Amniotic stem cell (primary cell): ENCODE results near the gene STAG1.
A peak's percentile ranks its signal among the peaks of the same experiment; 100 is the strongest.
"Not testable (repeated sequence)": the region's sequence is repeated elsewhere in the genome, so short reads cannot be mapped to it uniquely, and the experiment has no call there.

Source experiments
- DNase-seq: peaks from one replicate; lab custom pipeline; 2025; lab: John Stamatoyannopoulos, UW

STAG1 gene

DNA sequence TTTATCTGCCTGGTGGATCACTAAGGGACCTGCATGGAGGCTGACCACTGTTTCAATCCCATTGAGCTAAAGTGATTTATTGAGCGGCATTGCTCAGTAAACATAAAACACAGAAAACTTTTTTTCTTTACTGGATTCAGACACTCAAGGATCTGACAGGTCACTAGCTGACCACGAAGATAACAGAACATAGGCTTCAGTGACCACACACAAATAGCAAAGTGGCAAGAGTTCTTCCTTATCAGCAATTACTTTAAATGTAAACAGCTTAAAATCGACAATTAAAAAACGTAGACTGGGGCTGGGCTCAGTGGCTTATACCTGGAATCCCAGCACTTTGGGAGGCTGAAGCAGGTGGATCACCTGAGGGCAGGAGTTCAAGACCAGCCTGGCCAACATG lies 48.7 kb downstream of the STAG1 start:
- DNase-seq: no peak

GRCh38 chr3:136699271-136699828 lies 52.8 kb downstream of the STAG1 start:
- DNase-seq: no peak

GRCh38 chr3:136698361-136698760 lies 53.8 kb downstream of the STAG1 start:
- DNase-seq: no peak

DNA sequence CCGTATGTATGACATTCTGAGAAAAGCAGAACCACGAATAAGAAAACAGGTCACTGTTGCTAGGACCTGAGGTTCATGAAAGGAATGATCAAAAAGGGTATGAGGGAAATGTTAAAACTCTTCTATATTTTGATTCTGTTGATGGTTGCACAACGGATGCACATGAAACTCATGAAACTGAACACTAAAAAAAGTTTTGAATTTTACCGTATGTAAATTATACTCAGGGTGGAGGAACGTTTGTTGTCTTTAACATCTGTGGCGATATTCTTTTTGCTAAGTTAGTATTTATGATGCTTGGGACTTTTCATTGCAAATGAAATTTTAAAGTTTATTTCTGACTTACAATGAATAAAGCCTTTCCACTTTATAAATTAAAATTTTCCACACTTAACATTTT lies 55.4 kb downstream of the STAG1 start:
- DNase-seq: no peak

DNA sequence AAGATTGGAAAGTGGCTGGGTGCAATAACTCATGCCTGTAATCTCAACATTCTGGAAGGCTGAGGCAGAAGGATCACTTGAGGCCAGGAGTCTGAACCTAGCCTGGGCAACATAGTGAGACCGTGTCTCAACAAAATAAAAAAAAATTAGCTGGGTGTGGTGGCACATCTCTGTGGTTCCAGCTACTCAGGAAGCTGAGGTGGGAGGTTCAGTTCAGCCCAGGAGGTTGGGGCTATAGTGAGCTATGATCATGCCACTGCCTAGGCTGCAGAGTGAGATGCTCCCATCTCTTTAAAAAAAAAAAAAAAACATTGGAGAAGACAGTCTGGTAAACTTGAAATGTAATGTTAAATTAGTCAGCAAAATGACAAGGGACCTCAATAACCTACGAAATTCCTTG lies 57.9 kb downstream of the STAG1 start:
- no peak for DNase-seq

- DNase-seq: no peak
Observed at GRCh38 chr3:136690599-136690998, 61.6 kb downstream of the STAG1 start.

DNA sequence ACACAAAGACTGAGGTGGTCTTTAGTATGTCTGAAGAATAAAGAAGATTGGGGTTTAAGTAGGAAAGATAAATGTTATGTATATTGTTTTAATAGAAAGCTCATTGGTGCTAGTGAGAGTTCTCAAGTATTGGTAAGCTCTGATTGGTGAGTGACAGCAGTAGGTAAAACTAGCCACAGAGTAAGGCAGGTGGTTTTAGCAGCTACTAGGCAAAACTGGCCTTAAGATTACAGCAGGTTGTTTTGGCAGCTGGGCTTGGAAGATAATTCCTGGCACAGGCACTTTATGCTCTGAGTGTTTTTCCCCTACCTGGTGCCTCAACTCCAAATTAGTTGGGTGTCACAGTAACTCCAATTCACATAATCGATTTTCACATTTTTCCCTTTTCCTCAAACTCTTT lies 66.3 kb downstream of the STAG1 start:
- DNase-seq: no peak

GRCh38 chr3:136682740-136683312 lies 69.4 kb downstream of the STAG1 start:
- DNase-seq: no peak

GRCh38 chr3:136678981-136679380 lies 73.2 kb downstream of the STAG1 start:
- DNase-seq: no peak

- no peak for DNase-seq
Observed at GRCh38 chr3:136676009-136676408, 76.2 kb downstream of the STAG1 start.

DNA sequence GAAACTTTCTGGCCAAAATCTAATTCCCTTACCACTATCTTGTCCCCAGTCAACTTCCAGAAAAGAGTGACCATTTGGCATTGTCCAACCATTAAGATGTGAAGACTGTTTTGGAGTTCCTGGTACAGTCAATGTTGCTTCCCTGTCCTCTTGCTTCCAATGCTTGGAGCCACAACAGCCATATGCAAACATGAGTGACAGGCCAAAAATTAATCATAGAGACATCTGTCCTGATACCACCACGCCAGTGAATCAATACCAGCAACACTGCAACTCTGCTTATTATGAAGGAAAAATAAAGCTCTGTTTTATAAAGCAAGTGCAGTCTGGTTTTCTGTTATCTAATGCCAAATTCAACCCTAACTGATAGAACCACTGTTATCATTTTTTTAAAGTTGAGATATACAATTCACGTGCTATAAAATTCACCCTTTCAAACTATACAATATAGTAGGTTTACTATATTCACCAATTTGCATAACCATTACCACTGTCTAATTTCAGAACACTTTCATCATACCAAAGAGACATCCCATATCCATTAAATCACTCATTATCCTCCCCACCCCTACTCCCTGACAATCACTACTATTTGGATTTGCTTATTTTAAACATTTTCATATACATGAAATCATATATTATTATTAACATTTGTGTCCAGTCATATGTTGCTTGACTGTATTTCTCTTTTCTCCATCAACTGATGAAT lies 76.9 kb downstream of the STAG1 start:
- DNase-seq: no peak

DNA sequence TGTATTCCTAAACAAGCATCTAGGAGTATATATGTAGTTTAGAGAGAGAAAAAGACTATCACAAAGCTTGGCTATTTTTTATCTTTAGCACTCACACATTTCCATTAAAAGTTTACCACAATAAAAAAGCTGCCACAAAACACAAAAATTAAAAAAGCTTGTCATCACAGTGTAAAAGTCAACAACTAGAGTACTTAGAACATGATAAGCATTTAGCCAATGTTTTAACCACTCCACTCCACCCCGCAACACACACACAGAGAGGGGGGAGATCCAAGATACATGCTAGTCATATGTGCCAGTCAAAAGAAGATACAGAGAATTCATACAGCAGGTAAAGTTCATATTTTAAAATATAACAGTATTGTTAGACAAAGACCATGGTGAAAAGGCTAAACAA lies 79.7 kb downstream of the STAG1 start:
- no peak for DNase-seq

DNA sequence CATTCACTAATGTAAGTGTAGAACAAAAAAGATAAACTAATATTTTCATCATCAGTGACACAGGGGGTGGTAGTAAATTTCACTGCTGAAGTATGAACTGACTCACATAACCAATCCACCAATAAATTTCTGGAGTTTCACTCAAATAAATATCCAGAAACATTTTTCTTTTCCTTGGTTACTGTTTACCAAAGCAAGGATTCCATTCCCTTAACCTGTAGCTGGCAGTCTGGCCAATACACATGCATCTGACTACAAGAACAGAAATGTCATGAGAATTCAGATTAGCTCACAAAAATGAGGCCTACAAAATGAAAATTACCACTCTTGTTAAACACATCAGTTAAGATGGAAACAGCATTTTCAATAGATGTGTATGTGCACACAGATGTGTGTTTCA lies 80.3 kb downstream of the STAG1 start:
- no peak for DNase-seq

DNA sequence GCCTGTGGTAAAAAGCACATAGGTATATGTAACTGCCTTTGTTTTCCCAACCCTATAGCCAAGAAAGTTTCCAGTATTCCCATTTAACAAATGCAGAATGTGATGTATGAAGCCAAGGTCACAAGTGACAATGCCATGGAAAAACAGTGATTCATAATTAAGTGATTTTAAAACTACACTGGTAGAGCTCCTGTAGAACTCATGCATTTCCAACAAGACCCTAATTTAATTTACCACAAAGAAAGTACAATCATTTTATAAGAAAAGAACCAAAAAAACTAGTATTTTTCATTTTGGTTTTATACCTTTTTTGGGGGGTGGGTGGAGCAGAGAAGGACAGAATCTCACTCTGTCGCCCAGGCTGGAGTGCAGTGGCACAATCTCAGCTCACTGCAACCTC lies 82.0 kb downstream of the STAG1 start:
- no peak for DNase-seq

GRCh38 chr3:136667081-136667480 lies 85.1 kb downstream of the STAG1 start:
- no peak for DNase-seq

GRCh38 chr3:136666301-136666700 lies 85.9 kb downstream of the STAG1 start:
- not testable (repeated sequence) for DNase-seq

- no peak for DNase-seq
Observed at GRCh38 chr3:136664771-136665170, 87.4 kb downstream of the STAG1 start.

- no peak for DNase-seq
Observed at GRCh38 chr3:136661282-136661681, 90.9 kb downstream of the STAG1 start.

DNA sequence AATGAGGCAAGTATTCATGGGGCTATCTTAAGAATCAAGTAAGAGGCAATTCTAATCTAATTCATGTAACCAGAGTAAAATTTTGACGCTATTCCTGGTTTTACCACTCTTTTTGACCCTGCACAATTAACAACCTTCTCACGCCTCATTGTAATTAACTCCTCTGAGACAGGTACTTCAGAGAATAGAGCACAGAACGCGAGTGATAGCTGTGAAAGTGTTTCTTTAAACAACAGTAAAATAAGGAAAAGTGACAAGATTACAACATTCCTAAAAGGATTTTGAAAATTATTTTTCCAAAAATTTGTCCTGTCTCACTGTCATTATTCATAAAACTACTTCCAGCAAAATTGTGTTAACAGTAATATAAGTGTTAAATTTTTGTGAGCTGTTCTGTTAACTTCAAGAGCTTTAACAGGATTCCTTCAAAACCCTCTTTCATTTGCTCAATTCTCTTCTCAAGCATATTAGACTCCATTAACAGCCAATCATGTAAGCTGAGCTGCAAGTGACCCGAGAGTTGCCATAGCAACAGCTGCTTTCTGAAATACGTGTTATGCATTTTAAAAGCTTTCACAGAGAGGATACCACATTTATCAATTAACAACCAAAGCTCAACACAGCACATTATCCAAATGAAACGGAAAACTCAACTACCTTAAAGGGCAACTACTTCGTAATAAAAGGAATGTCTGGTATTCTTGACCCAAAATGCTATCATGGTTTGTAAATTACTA lies 93.1 kb downstream of the STAG1 start:
- peak; percentile 25 for DNase-seq

DNA sequence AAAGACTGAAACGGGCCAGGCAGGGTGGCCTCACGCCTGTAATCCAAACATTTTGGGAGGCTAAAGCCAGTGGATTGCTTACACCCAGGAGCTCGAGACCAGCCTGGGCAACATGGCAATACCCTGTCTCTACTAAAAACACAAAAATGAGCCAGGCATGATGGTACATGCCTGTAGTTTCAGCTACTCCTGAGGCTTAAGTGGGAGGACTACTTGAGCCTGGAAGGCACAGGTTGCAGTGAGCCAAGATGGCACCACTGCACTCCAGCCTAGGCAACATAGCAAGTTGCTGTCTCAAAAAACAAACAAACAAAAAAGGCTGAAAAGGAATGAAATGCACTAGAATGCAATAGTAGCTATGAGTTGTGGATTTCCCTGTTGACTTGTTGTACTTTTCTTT lies 94.7 kb downstream of the STAG1 start:
- DNase-seq: no peak

DNA sequence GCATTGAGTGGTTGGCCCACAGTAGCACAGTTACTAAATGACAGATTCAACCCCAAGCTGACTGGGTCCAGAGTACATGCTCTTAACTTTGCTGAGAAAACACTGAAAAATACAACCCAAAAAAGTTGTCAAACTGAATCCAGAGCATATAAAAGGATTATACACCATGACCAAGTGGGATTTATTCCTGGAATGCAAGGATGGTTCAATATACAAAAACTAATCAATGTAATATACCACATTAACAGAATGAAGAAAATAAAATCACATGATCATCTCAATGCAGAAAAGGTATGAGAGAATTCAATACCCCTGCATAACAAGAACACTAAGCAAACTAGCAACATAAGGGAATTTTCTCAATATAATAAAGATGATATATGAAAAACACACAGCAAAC lies 98.5 kb downstream of the STAG1 start:
- DNase-seq: no peak

DNA sequence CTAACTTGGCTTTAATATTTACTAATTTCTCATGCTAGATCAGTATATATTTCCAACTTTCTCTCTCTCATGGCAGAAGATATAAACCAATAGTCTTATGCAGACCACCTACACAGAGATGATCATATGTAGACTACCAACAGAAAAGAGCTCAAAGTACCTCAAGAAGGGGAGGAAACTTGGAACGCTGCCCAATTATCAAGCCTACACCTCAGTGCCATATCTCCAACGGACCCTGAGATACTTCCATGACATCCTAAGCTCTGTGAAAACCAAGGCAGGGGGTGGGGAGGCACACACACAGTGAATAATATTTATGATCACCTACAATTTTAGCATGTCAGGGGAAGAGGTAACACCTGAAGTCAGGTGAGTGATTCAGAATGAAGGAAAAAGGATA lies 100.6 kb downstream of the STAG1 start:
- no peak for DNase-seq

DNA sequence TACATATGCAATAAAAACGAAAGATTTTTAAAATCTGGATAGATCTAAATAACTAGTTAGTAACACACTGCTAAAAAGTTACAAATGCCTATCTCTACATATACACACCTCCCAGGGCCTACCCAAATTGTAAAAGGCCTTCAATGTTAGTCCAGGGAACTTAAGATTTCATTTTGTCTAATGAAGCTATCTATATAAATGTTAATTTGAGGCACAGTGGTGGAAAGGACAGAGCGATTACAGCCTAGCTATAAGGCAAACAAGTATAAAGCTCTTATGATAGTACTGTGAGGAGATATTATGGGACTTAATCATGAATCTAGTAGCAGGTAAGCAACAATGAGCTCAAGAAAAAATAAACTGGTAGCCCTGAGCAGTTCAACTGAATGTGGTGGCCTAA lies 101.7 kb downstream of the STAG1 start:
- no peak for DNase-seq
